BLaER1 treated with 17β-estradiol and CSF1 and Interleukin-3, amounts not matched to agents 10 nM and 100 nM (cell line): ENCODE measurements around the gene FCN3.

ENCODE experiments used
- H3K27ac ChIP-seq, 11 experiments: shearing (Covaris generic); formaldehyde crosslinking; 2 replicates each; pipeline ENCODE4 v1.8.1; 2022
- H3K27me3 ChIP-seq, 11 experiments: shearing (Covaris generic); formaldehyde crosslinking; 2 replicates each; pipeline ENCODE4 v1.8.1; 2022
- H3K36me3 ChIP-seq, 11 experiments: shearing (Covaris generic); formaldehyde crosslinking; 2 replicates each; pipeline ENCODE4 v1.8.1; 2022
- H3K4me1 ChIP-seq, 10 experiments: shearing (Covaris generic); formaldehyde crosslinking; 2 replicates each; pipeline ENCODE4 v1.8.1; 2022
- H3K4me2 ChIP-seq, 11 experiments: shearing (Covaris generic); formaldehyde crosslinking; 2 replicates each; pipeline ENCODE4 v1.8.1; 2022
- H3K4me3 ChIP-seq, 10 experiments: shearing (Covaris generic); formaldehyde crosslinking; 2 replicates each; pipeline ENCODE4 v1.8.1; 2022
- H3K9ac ChIP-seq, 11 experiments: shearing (Covaris generic); formaldehyde crosslinking; 2 replicates each; pipeline ENCODE4 v1.8.1; 2022
- H3K9me3 ChIP-seq, 11 experiments: shearing (Covaris generic); formaldehyde crosslinking; replicated peaks in 1 of 11; 2 replicates each; pipeline ENCODE4 v1.8.1; 2022
- H4K20me1 ChIP-seq, 11 experiments: shearing (Covaris generic); formaldehyde crosslinking; 2 replicates each; pipeline ENCODE4 v1.8.1; 2022
- Cebpa-rat ChIP-seq, 11 experiments: shearing (Covaris generic); IDR thresholded peaks; 2 replicates each; pipeline ENCODE4 v1.8.1; 2022

FCN3 gene

GRCh38 chr1:27330786-27331185, 43.8 kb downstream of the FCN3 start:
- peak overlapping the region in 1 of 11 experiments; percentile 72; a peak in 1 of 22 replicates for H3K4me2 ChIP-seq
- H3K4me3 ChIP-seq = no peak overlapping the region
- peaks cover 7 to 59% (median 36%) of the 10 kb centered on the region in 10 experiments; a peak in 17 of 20 replicates for H3K4me1 ChIP-seq
- TF ChIP-seq Cebpa-rat (IDR thresholded peaks at IDR 0.05) = no peak
- peaks cover 67 to 100% (median 96%) of the 10 kb centered on the region in 11 experiments for H3K36me3 ChIP-seq
- H3K27ac ChIP-seq = peak overlapping the region in 2 of 11 experiments; percentile 14 to 30; a peak in 3 of 22 replicates
- peaks cover 11 to 72% (median 40%) of the 10 kb centered on the region in 11 experiments; a peak in 18 of 22 replicates for H4K20me1 ChIP-seq
- H3K27me3 ChIP-seq = no peaks in the 10 kb centered on the region
- no peaks in the 10 kb centered on the region for H3K9me3 ChIP-seq
- peak overlapping the region in 5 of 11 experiments; percentile 2 to 38 (median 26); a peak in 4 of 22 replicates for H3K9ac ChIP-seq

- H3K9ac ChIP-seq = peak overlapping the region in 5 of 11 experiments; percentile 1 to 53 (median 24); a peak in 2 of 22 replicates
- no peaks in the 10 kb centered on the region for H3K27me3 ChIP-seq
- no peak overlapping the region for H3K4me2 ChIP-seq
- H4K20me1 ChIP-seq = peaks cover 11 to 87% (median 40%) of the 10 kb centered on the region in 11 experiments; a peak in 18 of 22 replicates
- H3K4me1 ChIP-seq = peaks cover 22 to 87% (median 58%) of the 10 kb centered on the region in 10 experiments
- 0 out of 22 replicates have a peak overlapping the region, but pooled peaks of 1 of the 11 experiments have one; percentile 1 for H3K27ac ChIP-seq
- no peaks in the 10 kb centered on the region for H3K9me3 ChIP-seq
- no peak for TF ChIP-seq Cebpa-rat (IDR thresholded peaks at IDR 0.05)
- peaks cover 55 to 94% (median 86%) of the 10 kb centered on the region in 11 experiments for H3K36me3 ChIP-seq
- H3K4me3 ChIP-seq = no peak overlapping the region
Observed at GRCh38 chr1:27327964-27328363, 46.7 kb downstream of the FCN3 start.

DNA sequence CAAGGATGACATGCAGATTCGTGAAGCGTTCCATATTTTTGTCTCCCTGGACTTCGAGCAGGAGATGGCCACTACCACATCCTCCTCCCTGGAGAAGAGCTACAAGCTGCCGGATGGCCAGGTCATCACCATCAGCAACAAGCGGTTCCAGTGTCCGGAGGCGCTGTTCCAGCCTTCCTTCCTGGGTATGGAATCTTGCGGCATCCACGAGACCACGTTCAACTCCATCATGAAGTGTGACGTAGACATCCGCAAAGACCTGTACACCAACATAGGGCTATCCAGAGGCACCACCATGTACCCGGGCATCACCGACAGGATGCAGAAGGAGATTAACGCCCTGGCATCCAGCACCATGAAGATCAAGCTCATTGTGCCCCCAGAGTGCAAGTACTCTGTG, 49.3 kb downstream of the FCN3 start:
- peaks cover 31 to 67% (median 60%) of the 10 kb centered on the region in 11 experiments for H3K36me3 ChIP-seq
- H3K9ac ChIP-seq = peak overlapping the region in 4 of 11 experiments; percentile 10 to 97 (median 17); a peak in 5 of 22 replicates
- H3K27me3 ChIP-seq = no peaks in the 10 kb centered on the region
- 0 out of 22 replicates have a peak overlapping the region, but pooled peaks of 1 of the 11 experiments have one; percentile 54 for H3K4me2 ChIP-seq
- peaks cover 4 to 63% (median 28%) of the 10 kb centered on the region in 11 experiments; a peak in 18 of 22 replicates for H4K20me1 ChIP-seq
- no peaks in the 10 kb centered on the region for H3K9me3 ChIP-seq
- TF ChIP-seq Cebpa-rat (IDR thresholded peaks at IDR 0.05) = no peak
- no peak overlapping the region for H3K4me3 ChIP-seq
- peaks cover 28 to 74% (median 53%) of the 10 kb centered on the region in 10 experiments for H3K4me1 ChIP-seq
- no peak overlapping the region for H3K27ac ChIP-seq

- H3K4me1 ChIP-seq = peaks cover 23 to 58% (median 43%) of the 10 kb centered on the region in 10 experiments
- peak overlapping the region; percentile 76 to 100 (median 92) for H3K4me3 ChIP-seq
- peaks cover 20 to 42% (median 37%) of the 10 kb centered on the region in 11 experiments for H3K36me3 ChIP-seq
- peak overlapping the region; percentile 92 to 99 (median 96) for H3K27ac ChIP-seq
- no peaks in the 10 kb centered on the region for H3K9me3 ChIP-seq
- no peaks in the 10 kb centered on the region for H3K27me3 ChIP-seq
- peak overlapping the region; percentile 76 to 98 (median 96) for H3K4me2 ChIP-seq
- H3K9ac ChIP-seq = peak overlapping the region; percentile 94 to 99 (median 97)
- H4K20me1 ChIP-seq = peaks cover 0 to 37% (median 13%) of the 10 kb centered on the region in 11 experiments; a peak in 13 of 22 replicates
- no peak for TF ChIP-seq Cebpa-rat (IDR thresholded peaks at IDR 0.05)
Observed at GRCh38 chr1:27322569-27323240, 51.9 kb downstream of the FCN3 start.

DNA sequence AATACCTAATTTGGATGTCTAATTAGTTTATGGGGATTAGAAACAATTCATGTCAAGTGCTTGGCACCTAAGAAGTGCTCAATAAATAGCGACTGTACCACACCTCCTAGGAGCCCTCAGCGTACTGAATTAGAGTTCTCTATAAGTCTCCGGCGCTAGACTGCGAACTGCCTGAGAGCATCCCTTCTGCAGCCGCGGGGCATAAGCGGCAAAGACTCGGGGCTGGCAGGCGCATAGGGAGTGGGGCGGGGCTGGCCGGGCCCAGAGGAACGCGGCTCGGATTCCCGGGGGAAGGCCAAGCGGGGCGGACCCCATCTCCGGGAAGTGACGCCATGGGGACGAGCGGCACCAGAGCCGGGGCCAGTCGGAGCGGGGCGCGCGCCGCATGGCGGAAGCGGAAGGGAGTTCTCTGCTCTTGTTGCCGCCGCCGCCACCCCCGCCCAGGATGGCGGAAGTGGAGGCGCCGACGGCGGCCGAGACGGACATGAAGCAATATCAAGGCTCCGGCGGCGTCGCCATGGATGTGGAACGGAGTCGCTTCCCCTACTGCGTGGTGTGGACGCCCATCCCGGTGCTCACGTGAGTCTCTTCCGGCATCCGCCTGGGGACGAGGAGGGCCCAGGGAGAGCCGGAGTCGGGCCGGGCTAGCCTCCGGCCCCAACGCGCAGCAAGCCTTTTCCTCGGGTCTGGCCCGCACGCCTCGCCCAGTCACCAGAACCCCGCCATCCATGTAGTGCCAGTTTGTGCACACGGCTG, 52.6 kb downstream of the FCN3 start, which contains the start of gene TMEM222:
Gene TMEM222 (plus strand): TSS at position 351 of the 756 bp plus-strand sequence. CDS start 35 bp downstream, at position 386.
- Histone ChIP-seq H3K27ac (peak within 1 kb of the TSS; percentile 92 to 99 (median 96)), H3K27me3 (no peaks in the 10 kb centered on the region)

More for the DNA sequence above, 52.6 kb downstream of the FCN3 start, which contains the start of gene TMEM222:
- peak within 1 kb of the TSS; percentile 76 to 100 (median 92) for H3K4me3 ChIP-seq
- TF ChIP-seq Cebpa-rat (IDR thresholded peaks at IDR 0.05) = peak in 10 of 11 experiments; percentile 43 to 95 (median 84); a peak in 18 of 22 replicates
- peaks cover 0 to 30% (median 12%) of the 10 kb centered on the region in 11 experiments; a peak in 12 of 22 replicates for H4K20me1 ChIP-seq
- H3K36me3 ChIP-seq = peaks cover 18 to 35% (median 30%) of the 10 kb centered on the region in 11 experiments
- H3K4me2 ChIP-seq = peak within 1 kb of the TSS; percentile 79 to 98 (median 96)
- peaks cover 23 to 50% (median 40%) of the 10 kb centered on the region in 10 experiments for H3K4me1 ChIP-seq
- H3K9me3 ChIP-seq = no peaks in the 10 kb centered on the region
- H3K9ac ChIP-seq = peak within 1 kb of the TSS; percentile 94 to 99 (median 97)
